ENCODE measurements around the gene ANXA11. TPM values are rescaled to one million over a fixed set of nuclear protein-coding genes. Genes with fewer than 3 reads are reported as not detected.
"Not testable (repeated sequence)": the region's sequence is repeated elsewhere in the genome, so short reads cannot be mapped to it uniquely, and the experiment has no call there.

ANXA11 gene
- total RNA-seq, 2 donors from 2014 or later: 271 to 353 TPM

GRCh38 chr10:80137920-80138319 lies 67.4 kb downstream of the ANXA11 start:
- intact Hi-C loops (cut with DNase I): no loop called here
- H3K27ac ChIP-seq: no peak overlapping the region

GRCh38 chr10:80137031-80137862 lies 68.1 kb downstream of the ANXA11 start:
- no peak overlapping the region for H3K9ac ChIP-seq (ENCODE audit: low read depth in 2 of 2, low read length in 2 of 2)
- H3K36me3 ChIP-seq: no peaks in the 10 kb centered on the region
- H3K4me3 ChIP-seq: no peak overlapping the region
- H3K27ac ChIP-seq: peak overlapping the region; percentile 27
- intact Hi-C loops (cut with DNase I): no loop called here
- no peak for TF ChIP-seq CTCF (IDR thresholded peaks at IDR 0.05)
- no peaks in the 10 kb centered on the region for H3K4me1 ChIP-seq
- no peak for DNase-seq
- H3K27me3 ChIP-seq: peaks cover 11% of the 10 kb centered on the region
- H3K9me3 ChIP-seq: no peaks in the 10 kb centered on the region

More at GRCh38 chr10:80137920-80138319, 67.4 kb downstream of the ANXA11 start:
- Histone ChIP-seq H3K9ac (ENCODE audit: low read depth in 2 of 2, low read length in 2 of 2) (no peak overlapping the region), H3K4me3 (no peak overlapping the region), H3K4me1 (no peaks in the 10 kb centered on the region), H3K36me3 (no peaks in the 10 kb centered on the region), H3K9me3 (no peaks in the 10 kb centered on the region), H3K27me3 (peaks cover 5% of the 10 kb centered on the region)
- no peak for TF ChIP-seq CTCF (IDR thresholded peaks at IDR 0.05)
- DNase-seq: no peak

- no peak overlapping the region for H3K4me3 ChIP-seq
- intact Hi-C loops (cut with DNase I): no loop called here
- H3K27me3 ChIP-seq: peaks cover 19% of the 10 kb centered on the region
- TF ChIP-seq CTCF (IDR thresholded peaks at IDR 0.05): no peak
- no peak overlapping the region for H3K27ac ChIP-seq
- H3K36me3 ChIP-seq: no peaks in the 10 kb centered on the region
- no peaks in the 10 kb centered on the region for H3K4me1 ChIP-seq
- peak; percentile 53 for DNase-seq
- no peak overlapping the region for H3K9ac ChIP-seq (ENCODE audit: low read depth in 2 of 2, low read length in 2 of 2)
- no peaks in the 10 kb centered on the region for H3K9me3 ChIP-seq
These were observed 69.2 kb downstream of the ANXA11 start for GRCh38 chr10:80136134-80136571.

- H3K4me3 ChIP-seq; DNase-seq; intact Hi-C loops (cut with DNase I); H3K9me3 ChIP-seq; H3K4me1 ChIP-seq; H3K36me3 ChIP-seq; H3K27ac ChIP-seq: not testable (repeated sequence)
- H3K9ac ChIP-seq (ENCODE audit: low read depth in 2 of 2, low read length in 2 of 2): peak overlapping the region in 1 of 2 donors; percentile 24
- peaks cover 19% of the 10 kb centered on the region for H3K27me3 ChIP-seq
These were observed 71.7 kb downstream of the ANXA11 start for GRCh38 chr10:80133687-80134086.

GRCh38 chr10:80133206-80133605 lies 72.1 kb downstream of the ANXA11 start:
- DNase-seq: no peak
- no peaks in the 10 kb centered on the region for H3K9me3 ChIP-seq
- intact Hi-C loops (cut with DNase I): no loop called here
- no peak for TF ChIP-seq CTCF (IDR thresholded peaks at IDR 0.05)
- H3K9ac ChIP-seq (ENCODE audit: low read depth in 2 of 2, low read length in 2 of 2): peak overlapping the region in 1 of 2 donors; percentile 26
- no peaks in the 10 kb centered on the region for H3K4me1 ChIP-seq
- H3K4me3 ChIP-seq: peak overlapping the region; percentile 19
- peaks cover 19% of the 10 kb centered on the region for H3K27me3 ChIP-seq
- H3K36me3 ChIP-seq: no peaks in the 10 kb centered on the region
- H3K27ac ChIP-seq: no peak overlapping the region

All from colonic mucosa (tissue), 4 donors.